ENCODE measurements around the gene GPR55.

The GPR55 gene

GRCh38 chr2:230874456-230874855, 50.6 kb downstream of the GPR55 start:
- no peaks in the 10 kb centered on the region for H3K9me3 ChIP-seq (replicated peaks; ENCODE audit: insufficient read depth, low read length)
- H2AFZ ChIP-seq (ENCODE audit: low read length) = no peak overlapping the region
- H3K79me2 ChIP-seq (ENCODE audit: low read length) = peaks cover 71% of the 10 kb centered on the region
- TF ChIP-seq CTCF (IDR thresholded peaks at IDR 0.05; ENCODE audit: low read length) = no peak
- no peak for TF ChIP-seq EZH2 (optimal IDR thresholded peaks at IDR 0.05; ENCODE audit: low read depth, low read length)
- TF ChIP-seq EZH2phosphoT487 (IDR thresholded peaks at IDR 0.05; ENCODE audit: low read length) = no peak
- peak overlapping the region; percentile 51 for H3K4me3 ChIP-seq (ENCODE audit: low read length)
- H3K9me2 ChIP-seq (replicated peaks; ENCODE audit: insufficient read depth, low read length) = no peaks in the 10 kb centered on the region
- peaks cover 42% of the 10 kb centered on the region for H3K4me1 ChIP-seq (ENCODE audit: low read length)
- DNase-seq = no peak
- H3K4me2 ChIP-seq (ENCODE audit: low read depth, low read length) = peak overlapping the region; percentile 100
- peak overlapping the region; percentile 96 for H3K27ac ChIP-seq (ENCODE audit: low read length)
- peaks cover 21% of the 10 kb centered on the region for H3K36me3 ChIP-seq (replicated peaks; ENCODE audit: insufficient read depth, low read length)
- peaks cover 64% of the 10 kb centered on the region for H3F3A ChIP-seq (ENCODE audit: insufficient read depth, low read length)
- no peaks in the 10 kb centered on the region for H3K27me3 ChIP-seq (replicated peaks; ENCODE audit: insufficient read depth, low read length)
- peak overlapping the region; percentile 86; the same call in 1 of the 2 replicates for H3K9ac ChIP-seq (ENCODE audit: low read length)
- H4K20me1 ChIP-seq (ENCODE audit: insufficient read depth, low read length) = no peaks in the 10 kb centered on the region

GRCh38 chr2:230873661-230874401, 51.2 kb downstream of the GPR55 start:
- peaks cover 77% of the 10 kb centered on the region for H3K79me2 ChIP-seq (ENCODE audit: low read length)
- no peaks in the 10 kb centered on the region for H3K27me3 ChIP-seq (replicated peaks; ENCODE audit: insufficient read depth, low read length)
- H3K9ac ChIP-seq (ENCODE audit: low read length) = peak overlapping the region; percentile 86
- H2AFZ ChIP-seq (ENCODE audit: low read length) = no peak overlapping the region
- H3F3A ChIP-seq (ENCODE audit: insufficient read depth, low read length) = peaks cover 64% of the 10 kb centered on the region
- H3K4me1 ChIP-seq (ENCODE audit: low read length) = peaks cover 48% of the 10 kb centered on the region
- peak overlapping the region; percentile 100 for H3K4me2 ChIP-seq (ENCODE audit: low read depth, low read length)
- no peaks in the 10 kb centered on the region for H3K9me2 ChIP-seq (replicated peaks; ENCODE audit: insufficient read depth, low read length)
- peak; percentile 68 for DNase-seq
- no peaks in the 10 kb centered on the region for H4K20me1 ChIP-seq (ENCODE audit: insufficient read depth, low read length)
- peak overlapping the region; percentile 96 for H3K27ac ChIP-seq (ENCODE audit: low read length)
- TF ChIP-seq EZH2phosphoT487 (IDR thresholded peaks at IDR 0.05; ENCODE audit: low read length) (no peak), EZH2 (optimal IDR thresholded peaks at IDR 0.05; ENCODE audit: low read depth, low read length) (no peak), CTCF (IDR thresholded peaks at IDR 0.05; ENCODE audit: low read length) (peak; percentile 11)
- peaks cover 21% of the 10 kb centered on the region for H3K36me3 ChIP-seq (replicated peaks; ENCODE audit: insufficient read depth, low read length)
- H3K9me3 ChIP-seq (replicated peaks; ENCODE audit: insufficient read depth, low read length) = no peaks in the 10 kb centered on the region
- peak overlapping the region; percentile 51 for H3K4me3 ChIP-seq (ENCODE audit: low read length)

GRCh38 chr2:230872968-230873660, 51.9 kb downstream of the GPR55 start:
- H3K9me3 ChIP-seq (replicated peaks; ENCODE audit: insufficient read depth, low read length) = no peaks in the 10 kb centered on the region
- no peaks in the 10 kb centered on the region for H3K27me3 ChIP-seq (replicated peaks; ENCODE audit: insufficient read depth, low read length)
- H3K9me2 ChIP-seq (replicated peaks; ENCODE audit: insufficient read depth, low read length) = no peaks in the 10 kb centered on the region
- peaks cover 71% of the 10 kb centered on the region for H3F3A ChIP-seq (ENCODE audit: insufficient read depth, low read length)
- peaks cover 84% of the 10 kb centered on the region for H3K79me2 ChIP-seq (ENCODE audit: low read length)
- peak overlapping the region; percentile 100 for H3K4me2 ChIP-seq (ENCODE audit: low read depth, low read length)
- peaks cover 21% of the 10 kb centered on the region for H3K36me3 ChIP-seq (replicated peaks; ENCODE audit: insufficient read depth, low read length)
- no peaks in the 10 kb centered on the region for H4K20me1 ChIP-seq (ENCODE audit: insufficient read depth, low read length)
- peaks cover 48% of the 10 kb centered on the region for H3K4me1 ChIP-seq (ENCODE audit: low read length)
- peak overlapping the region; percentile 96 for H3K27ac ChIP-seq (ENCODE audit: low read length)
- peak overlapping the region; percentile 86 for H3K9ac ChIP-seq (ENCODE audit: low read length)
- TF ChIP-seq EZH2phosphoT487 (IDR thresholded peaks at IDR 0.05; ENCODE audit: low read length) = no peak
- no peak for TF ChIP-seq EZH2 (optimal IDR thresholded peaks at IDR 0.05; ENCODE audit: low read depth, low read length)
- TF ChIP-seq CTCF (IDR thresholded peaks at IDR 0.05; ENCODE audit: low read length) = no peak
- H2AFZ ChIP-seq (ENCODE audit: low read length) = no peak overlapping the region
- H3K4me3 ChIP-seq (ENCODE audit: low read length) = peak overlapping the region; percentile 68
- DNase-seq = peak; percentile 96
